ENCODE measurements around the gene CCNC.

The CCNC gene

GRCh38 chr6:99543968-99544367 lies 24.5 kb downstream of the CCNC start:
- DNase-seq: no peak

GRCh38 chr6:99530627-99531026 lies 37.8 kb downstream of the CCNC start:
- DNase-seq: no peak

- DNase-seq: no peak
Measured at GRCh38 chr6:99522531-99522930, 45.9 kb downstream of the CCNC start.

GRCh38 chr6:99521633-99522151 lies 46.8 kb downstream of the CCNC start:
- no peak for DNase-seq

- DNase-seq: peak; percentile 77
Measured at GRCh38 chr6:99520855-99521632, 47.4 kb downstream of the CCNC start.

GRCh38 chr6:99519446-99519845 lies 49.0 kb downstream of the CCNC start:
- DNase-seq: no peak

GRCh38 chr6:99514089-99514488 lies 54.4 kb downstream of the CCNC start:
- DNase-seq: no peak

GRCh38 chr6:99512033-99512432 lies 56.4 kb downstream of the CCNC start:
- no peak for DNase-seq

- DNase-seq: no peak
Measured at GRCh38 chr6:99507648-99508047, 60.8 kb downstream of the CCNC start.

GRCh38 chr6:99501762-99502161 lies 66.7 kb downstream of the CCNC start:
- no peak for DNase-seq

- no peak for DNase-seq
Measured at GRCh38 chr6:99498421-99498820, 70.0 kb downstream of the CCNC start.

GRCh38 chr6:99495466-99495865 lies 73.0 kb downstream of the CCNC start:
- DNase-seq: no peak

Measured in activated T-cell treated with anti-CD3 and anti-CD28 coated beads, Interleukin-2, amount 50 U/mL, for 1 hour (primary cell).